GM12874 (cell line): ENCODE measurements around the gene EFNA5.

Experiments used
- TF ChIP-seq, protein P1 (sequence below): IDR thresholded peaks from 2 replicates; pipeline ENCODE4 v1.5.1; 2011; ENCODE audit warnings: low read depth, mild to moderate bottlenecking, control low read depth, low read length, moderate library complexity; ENCODE audit not compliant: insufficient read depth

EFNA5 gene

DNA sequence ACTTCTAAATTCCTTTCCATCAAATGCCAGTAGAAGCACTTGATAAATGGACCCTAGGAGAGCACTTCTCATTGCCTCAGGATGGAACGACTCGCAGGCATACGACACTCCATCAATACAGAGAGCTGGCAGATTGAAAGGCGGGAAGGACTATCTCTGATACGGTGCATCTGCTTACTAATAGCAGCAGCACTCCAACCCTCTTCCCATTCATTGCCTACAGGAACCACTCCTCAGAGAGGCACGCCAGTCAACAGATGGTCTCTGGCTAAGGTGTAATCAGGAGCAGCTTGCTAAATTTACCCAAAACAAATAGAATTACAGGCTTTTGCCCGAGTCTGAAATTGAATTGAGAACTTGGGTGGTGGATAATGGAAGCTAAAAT lies 168.1 kb downstream of the EFNA5 start:
- TF ChIP-seq, protein P1, sequence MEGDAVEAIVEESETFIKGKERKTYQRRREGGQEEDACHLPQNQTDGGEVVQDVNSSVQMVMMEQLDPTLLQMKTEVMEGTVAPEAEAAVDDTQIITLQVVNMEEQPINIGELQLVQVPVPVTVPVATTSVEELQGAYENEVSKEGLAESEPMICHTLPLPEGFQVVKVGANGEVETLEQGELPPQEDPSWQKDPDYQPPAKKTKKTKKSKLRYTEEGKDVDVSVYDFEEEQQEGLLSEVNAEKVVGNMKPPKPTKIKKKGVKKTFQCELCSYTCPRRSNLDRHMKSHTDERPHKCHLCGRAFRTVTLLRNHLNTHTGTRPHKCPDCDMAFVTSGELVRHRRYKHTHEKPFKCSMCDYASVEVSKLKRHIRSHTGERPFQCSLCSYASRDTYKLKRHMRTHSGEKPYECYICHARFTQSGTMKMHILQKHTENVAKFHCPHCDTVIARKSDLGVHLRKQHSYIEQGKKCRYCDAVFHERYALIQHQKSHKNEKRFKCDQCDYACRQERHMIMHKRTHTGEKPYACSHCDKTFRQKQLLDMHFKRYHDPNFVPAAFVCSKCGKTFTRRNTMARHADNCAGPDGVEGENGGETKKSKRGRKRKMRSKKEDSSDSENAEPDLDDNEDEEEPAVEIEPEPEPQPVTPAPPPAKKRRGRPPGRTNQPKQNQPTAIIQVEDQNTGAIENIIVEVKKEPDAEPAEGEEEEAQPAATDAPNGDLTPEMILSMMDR: no peak

DNA sequence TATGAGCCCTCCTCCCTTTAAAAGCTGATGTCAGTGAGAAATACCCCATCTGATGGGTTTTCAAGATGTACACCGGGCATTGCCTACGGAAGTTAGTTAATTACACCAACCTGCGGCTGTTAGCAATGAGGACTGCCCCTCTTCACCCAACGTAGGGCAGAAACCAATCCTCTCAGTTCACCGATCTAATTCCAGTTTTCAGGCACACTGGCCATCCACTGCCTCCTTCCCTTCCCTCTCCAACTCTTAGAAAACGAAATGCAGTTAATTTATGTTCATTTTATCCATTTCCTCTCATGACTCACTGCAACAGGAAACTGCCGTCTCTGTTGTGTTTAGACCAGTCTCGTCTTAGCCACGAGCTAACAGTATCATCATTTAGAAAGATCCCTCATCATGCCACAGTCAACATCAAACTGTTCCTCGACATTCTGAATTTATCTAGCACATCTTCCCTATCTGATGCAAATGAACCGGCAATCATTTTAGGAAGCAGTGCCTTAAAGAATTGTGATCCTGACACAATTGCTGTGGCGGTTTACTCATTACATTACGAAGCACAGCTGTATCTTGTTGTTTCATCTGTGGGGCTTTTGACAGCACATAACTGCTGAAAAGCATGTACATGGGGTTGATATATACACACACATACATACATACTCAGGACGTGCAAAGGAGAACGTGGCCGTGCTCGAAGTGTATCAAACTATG lies 168.6 kb downstream of the EFNA5 start:
- TF ChIP-seq, protein P1: no peak

DNA sequence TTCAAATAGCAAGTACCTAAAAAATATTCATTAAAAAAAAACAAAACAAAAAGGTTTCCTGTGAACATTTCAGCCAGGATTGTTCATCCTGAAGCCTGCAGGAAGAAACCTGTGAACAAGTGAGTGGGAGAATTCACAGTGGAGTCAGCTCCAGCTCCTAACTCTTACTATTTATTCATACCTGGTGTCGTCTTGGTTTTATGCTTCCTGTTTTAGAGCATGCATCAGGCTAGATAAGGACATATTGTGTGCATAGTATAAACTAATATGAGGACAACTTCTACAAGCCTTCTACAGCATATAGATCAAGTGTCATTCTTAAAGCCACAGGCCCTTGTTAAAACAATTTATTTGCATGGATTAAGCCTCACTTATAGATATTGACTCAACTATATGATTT lies 169.9 kb downstream of the EFNA5 start:
- TF ChIP-seq, protein P1: no peak

DNA sequence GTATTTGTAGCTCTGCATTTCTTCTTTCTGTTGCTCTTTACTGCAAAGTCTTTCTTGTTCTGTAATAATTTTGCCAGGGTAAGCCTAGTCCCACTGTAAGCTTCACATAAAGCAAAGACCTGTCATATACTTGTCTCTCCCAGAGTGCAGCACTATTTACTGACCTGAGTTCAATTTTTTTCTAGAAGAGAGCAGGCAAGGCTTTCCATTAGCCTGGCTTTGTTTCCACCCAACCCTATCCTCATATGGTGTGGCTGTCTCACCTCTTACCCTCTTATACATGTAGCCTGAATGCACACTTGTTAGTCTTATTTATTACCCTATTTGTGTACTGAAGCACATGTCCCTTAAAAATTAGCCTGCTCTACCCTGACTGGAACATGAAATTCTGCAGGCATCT lies 170.4 kb downstream of the EFNA5 start:
- TF ChIP-seq, protein P1: no peak

DNA sequence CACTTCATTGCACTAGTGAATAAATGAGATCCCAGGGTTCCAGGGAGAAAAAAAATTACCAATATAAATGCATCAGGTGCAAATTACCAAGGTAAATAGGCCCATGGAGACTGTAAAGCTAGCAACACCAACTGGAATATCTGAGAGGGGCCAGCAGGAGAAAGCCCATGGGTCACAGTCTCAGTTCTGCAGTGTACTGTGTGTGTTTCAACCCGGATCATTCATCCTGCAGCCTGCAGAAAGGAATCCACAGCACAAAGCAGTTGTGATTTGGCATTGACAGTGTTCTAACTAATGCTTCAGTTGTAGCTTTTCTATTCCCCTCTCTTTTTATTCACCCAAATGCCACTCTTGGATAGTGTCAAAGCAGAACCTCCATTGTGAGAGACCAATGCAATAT lies 171.0 kb downstream of the EFNA5 start:
- TF ChIP-seq, protein P1: no peak

DNA sequence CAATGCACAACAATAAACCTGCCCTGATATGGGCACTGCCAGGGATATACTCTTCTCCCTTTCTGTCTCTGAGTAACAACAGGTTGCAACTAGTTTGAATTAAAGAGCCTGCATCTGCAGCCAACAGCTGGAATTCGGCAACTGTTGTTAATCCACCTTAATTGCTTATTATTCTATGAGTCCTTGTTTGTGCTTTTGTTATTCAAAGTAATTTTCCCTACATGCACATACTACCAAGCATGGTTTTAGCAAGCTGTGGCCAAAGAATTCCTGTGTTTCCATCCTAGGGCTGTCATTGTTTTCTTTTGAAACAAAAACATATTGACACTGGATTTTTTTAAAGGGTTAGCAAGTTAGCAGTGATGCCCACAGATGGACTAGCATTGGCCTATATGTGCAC lies 171.5 kb downstream of the EFNA5 start:
- TF ChIP-seq, protein P1: no peak

DNA sequence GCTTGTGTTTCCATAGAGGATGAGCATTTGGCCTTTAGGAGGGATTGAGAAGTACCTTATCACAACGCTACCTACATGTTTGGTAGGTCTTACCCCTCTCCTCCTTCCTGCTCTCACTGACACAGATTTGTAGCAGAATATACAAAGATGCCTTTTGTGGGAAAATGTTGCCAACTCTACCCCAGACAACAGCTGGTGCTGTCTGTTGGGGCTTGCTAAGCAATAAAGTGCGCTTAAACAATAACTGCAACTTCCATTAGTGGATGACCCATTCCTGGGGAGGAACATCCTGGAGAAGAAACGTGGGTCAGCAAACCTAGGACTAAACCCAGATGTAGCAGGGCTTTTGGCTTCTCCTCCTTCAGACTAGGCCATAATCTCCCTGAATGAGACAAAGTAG lies 174.3 kb downstream of the EFNA5 start:
- TF ChIP-seq, protein P1: no peak

DNA sequence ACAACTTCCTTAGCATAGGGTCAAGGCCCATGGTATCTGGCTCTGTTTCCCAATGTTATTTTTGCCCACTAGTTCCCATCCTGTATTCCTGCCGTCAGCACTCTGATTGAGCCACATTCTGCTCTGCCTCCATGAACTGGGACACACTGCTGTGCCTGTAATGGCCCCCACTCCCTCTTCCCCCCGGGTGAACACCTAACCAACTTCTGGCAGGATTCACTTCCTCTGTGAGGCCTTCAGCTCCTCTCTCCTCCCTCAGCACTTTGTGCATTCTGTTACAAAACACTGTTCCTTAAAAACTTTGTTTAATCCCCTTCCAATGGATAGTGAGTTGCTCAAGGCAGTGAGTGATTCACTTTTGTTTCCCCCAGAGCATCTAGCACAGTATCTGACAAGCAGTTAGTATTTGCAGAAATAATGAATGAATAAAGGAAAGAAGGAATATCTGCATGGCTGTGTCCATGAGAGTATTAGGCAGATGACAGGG lies 183.6 kb downstream of the EFNA5 start:
- TF ChIP-seq, protein P1: no peak
